NCI-H446 (cell line): ENCODE results near the gene PTDSS2.
"Not testable (repeated sequence)": the region's sequence is repeated elsewhere in the genome, so short reads cannot be mapped to it uniquely, and the experiment has no call there.

ENCODE experiments used
- DNase-seq, 2 experiments: peaks; one replicate each; lab custom pipeline; 2025; lab: John Stamatoyannopoulos, UW

PTDSS2 gene

GRCh38 chr11:506238-506994, 56.3 kb downstream of the PTDSS2 start:
- peak; percentile 95 to 98 for DNase-seq

GRCh38 chr11:506995-507726, 57.1 kb downstream of the PTDSS2 start, which contains the start of gene RNH1:
TSS of gene RNH1 (minus strand) at chr11:507242. CDS start at chr11:502162, 5,080 bp downstream.
- peak; percentile 87 to 97 for DNase-seq

GRCh38 chr11:507727-508515, 57.8 kb downstream of the PTDSS2 start:
- no peak for DNase-seq

- DNase-seq: no peak
Measured at GRCh38 chr11:508956-509355, 58.9 kb downstream of the PTDSS2 start.

- no peak for DNase-seq
Measured at GRCh38 chr11:512761-513595, 62.9 kb downstream of the PTDSS2 start.

GRCh38 chr11:514606-515005, 64.5 kb downstream of the PTDSS2 start:
- no peak for DNase-seq

GRCh38 chr11:515131-515530, 65.1 kb downstream of the PTDSS2 start:
- DNase-seq: no peak

- DNase-seq: no peak
Measured at GRCh38 chr11:516400-516799, 66.3 kb downstream of the PTDSS2 start.

GRCh38 chr11:516918-517685, 67.0 kb downstream of the PTDSS2 start:
- DNase-seq: not testable (repeated sequence)

- no peak for DNase-seq
Measured at GRCh38 chr11:518463-519202, 68.6 kb downstream of the PTDSS2 start.

- DNase-seq: no peak
Measured at GRCh38 chr11:520428-521176, 70.5 kb downstream of the PTDSS2 start.

GRCh38 chr11:521177-521688, 71.2 kb downstream of the PTDSS2 start:
- DNase-seq: no peak

- no peak for DNase-seq
Measured at GRCh38 chr11:526192-526591, 76.1 kb downstream of the PTDSS2 start.

- no peak for DNase-seq
Measured at GRCh38 chr11:528166-528814, 78.2 kb downstream of the PTDSS2 start.

GRCh38 chr11:528815-529727, 79.0 kb downstream of the PTDSS2 start:
- DNase-seq: no peak

- DNase-seq: no peak
Measured at GRCh38 chr11:529728-530411, 79.8 kb downstream of the PTDSS2 start.
